Thoracic aorta (tissue), 2 donors: Measurements from ENCODE around the gene GALNT9. TPM values are rescaled to one million over a fixed set of nuclear protein-coding genes. Genes with fewer than 3 reads are reported as not detected.

Source experiments
- ATAC-seq: fragments of 150-250 bp; one replicate; pipeline ENCODE4 v1.8.0; 2017; ENCODE audit warnings: low read depth; ENCODE audit not compliant: insufficient number of reproducible peaks, low FRiP score
- DNase-seq: peaks from one replicate; pipeline ENCODE4 v3.0.0-alpha.2; 2020; ENCODE audit warnings: low spot score
- H3K27ac ChIP-seq, 2 donors: fragments of 200-600 bp; sonication (generic); 1 replicate in 1 of 2; 2 replicates in 1 of 2; pipeline ENCODE4 v1.5.1; 2016; ENCODE audit warnings: mild to moderate bottlenecking in 2 of 2, moderate library complexity in 2 of 2
- H3K27me3 ChIP-seq: fragments of 200-600 bp; sonication (generic); replicated peaks from 2 replicates; pipeline ENCODE4 v1.6.0; 2016; ENCODE audit warnings: mild to moderate bottlenecking; ENCODE audit not compliant: insufficient read depth
- H3K36me3 ChIP-seq: fragments of 200-600 bp; sonication (generic); one replicate; pipeline ENCODE4 v1.5.1; 2016
- H3K4me1 ChIP-seq, 2 donors: fragments of 200-600 bp; sonication (generic); 1 replicate in 1 of 2; 2 replicates in 1 of 2; pipeline versions ENCODE4 v1.5.1 to v1.6.0; 2016; ENCODE audit warnings: low read depth in 2 of 2, mild to moderate bottlenecking in 1 of 2; ENCODE audit not compliant: control insufficient read depth in 1 of 2
- H3K4me3 ChIP-seq: fragments of 200-600 bp; sonication (generic); 2 replicates; pipeline ENCODE4 v1.5.1; 2016; ENCODE audit warnings: mild to moderate bottlenecking
- H3K9me3 ChIP-seq: fragments of 200-600 bp; sonication (generic); 2 replicates; pipeline ENCODE4 v1.5.1; 2016
- total RNA-seq, 2 donors: library from RNA; depleted of rRNA; stranded (reverse); fragments of >200 nt; gene quantifications; one replicate each; pipeline versions ENCODE4 v1.1.0 to v1.2.3, GENCODE V29; 2016
- TF ChIP-seq, protein P1 (sequence below): fragments of 200-600 bp; sonication (generic); IDR thresholded peaks from one replicate; pipeline ENCODE4 v1.5.1; 2019; ENCODE audit warnings: antibody characterized with exemption

GALNT9 gene
- total RNA-seq, 2 donors from 2014 or later = 1.7 TPM; not detected in 1

DNA sequence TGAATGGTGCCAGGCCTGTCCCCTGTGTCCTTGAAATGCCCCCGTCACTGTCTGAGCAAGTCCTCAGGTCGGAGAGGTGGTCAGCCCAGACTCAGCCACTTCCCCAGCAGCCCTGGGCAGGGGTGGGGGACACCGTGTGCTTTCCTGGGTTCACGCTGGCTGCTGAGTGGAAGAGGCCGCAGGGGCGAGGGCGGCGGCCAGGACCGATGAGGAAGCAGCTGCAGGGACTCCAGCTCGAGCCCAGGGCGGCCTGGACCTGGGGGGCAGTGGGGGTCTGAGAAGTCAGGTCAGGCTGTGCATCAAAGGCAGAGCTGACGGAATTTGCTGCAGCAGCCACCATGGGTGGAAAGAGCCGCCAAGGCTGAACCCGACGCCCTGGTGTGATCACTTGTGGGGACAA, 156.8 kb downstream of the GALNT9 start:
- no peak overlapping the region for H3K27ac ChIP-seq
- TF ChIP-seq, protein P1, sequence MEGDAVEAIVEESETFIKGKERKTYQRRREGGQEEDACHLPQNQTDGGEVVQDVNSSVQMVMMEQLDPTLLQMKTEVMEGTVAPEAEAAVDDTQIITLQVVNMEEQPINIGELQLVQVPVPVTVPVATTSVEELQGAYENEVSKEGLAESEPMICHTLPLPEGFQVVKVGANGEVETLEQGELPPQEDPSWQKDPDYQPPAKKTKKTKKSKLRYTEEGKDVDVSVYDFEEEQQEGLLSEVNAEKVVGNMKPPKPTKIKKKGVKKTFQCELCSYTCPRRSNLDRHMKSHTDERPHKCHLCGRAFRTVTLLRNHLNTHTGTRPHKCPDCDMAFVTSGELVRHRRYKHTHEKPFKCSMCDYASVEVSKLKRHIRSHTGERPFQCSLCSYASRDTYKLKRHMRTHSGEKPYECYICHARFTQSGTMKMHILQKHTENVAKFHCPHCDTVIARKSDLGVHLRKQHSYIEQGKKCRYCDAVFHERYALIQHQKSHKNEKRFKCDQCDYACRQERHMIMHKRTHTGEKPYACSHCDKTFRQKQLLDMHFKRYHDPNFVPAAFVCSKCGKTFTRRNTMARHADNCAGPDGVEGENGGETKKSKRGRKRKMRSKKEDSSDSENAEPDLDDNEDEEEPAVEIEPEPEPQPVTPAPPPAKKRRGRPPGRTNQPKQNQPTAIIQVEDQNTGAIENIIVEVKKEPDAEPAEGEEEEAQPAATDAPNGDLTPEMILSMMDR = no peak
- ATAC-seq (no peak), DNase-seq (no peak)
- no peaks in the 10 kb centered on the region for H3K4me1 ChIP-seq
- no peaks in the 10 kb centered on the region for H3K27me3 ChIP-seq
- H3K9me3 ChIP-seq = no peaks in the 10 kb centered on the region
- no peaks in the 10 kb centered on the region for H3K36me3 ChIP-seq
- H3K4me3 ChIP-seq = no peak overlapping the region

DNA sequence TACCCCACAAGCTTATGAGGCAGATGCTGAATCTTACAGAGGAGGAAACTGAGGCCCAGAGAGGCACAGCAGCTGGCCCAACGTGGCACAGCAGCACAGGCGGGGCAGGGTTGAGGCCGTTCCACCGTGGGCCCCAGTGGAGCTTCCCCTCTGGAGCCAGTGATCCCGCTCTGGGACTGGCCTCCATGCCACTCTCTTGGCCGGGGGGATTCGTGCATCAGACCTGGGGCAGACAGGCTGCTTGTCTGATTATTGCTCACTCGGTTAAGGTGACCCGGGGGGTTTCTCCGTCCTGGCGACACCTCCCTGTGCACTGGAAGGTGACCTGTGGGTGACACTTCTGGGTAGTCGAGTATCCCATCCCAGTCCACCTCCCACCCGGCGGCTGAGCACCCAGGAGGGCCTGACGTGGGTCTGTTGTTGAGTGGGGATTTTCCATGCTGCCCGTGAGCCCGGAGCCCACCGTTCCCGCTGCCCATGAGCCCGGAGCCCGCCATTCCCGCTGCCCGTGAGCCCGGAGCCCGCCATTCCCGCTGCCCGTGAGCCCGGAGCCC, 157.3 kb downstream of the GALNT9 start:
- Histone ChIP-seq H3K4me1 (no peaks in the 10 kb centered on the region), H3K27ac (no peak overlapping the region), H3K27me3 (no peaks in the 10 kb centered on the region), H3K9me3 (no peaks in the 10 kb centered on the region), H3K4me3 (no peak overlapping the region), H3K36me3 (no peaks in the 10 kb centered on the region)
- no peak for DNase-seq
- ATAC-seq = no peak
- TF ChIP-seq, protein P1 = no peak

DNA sequence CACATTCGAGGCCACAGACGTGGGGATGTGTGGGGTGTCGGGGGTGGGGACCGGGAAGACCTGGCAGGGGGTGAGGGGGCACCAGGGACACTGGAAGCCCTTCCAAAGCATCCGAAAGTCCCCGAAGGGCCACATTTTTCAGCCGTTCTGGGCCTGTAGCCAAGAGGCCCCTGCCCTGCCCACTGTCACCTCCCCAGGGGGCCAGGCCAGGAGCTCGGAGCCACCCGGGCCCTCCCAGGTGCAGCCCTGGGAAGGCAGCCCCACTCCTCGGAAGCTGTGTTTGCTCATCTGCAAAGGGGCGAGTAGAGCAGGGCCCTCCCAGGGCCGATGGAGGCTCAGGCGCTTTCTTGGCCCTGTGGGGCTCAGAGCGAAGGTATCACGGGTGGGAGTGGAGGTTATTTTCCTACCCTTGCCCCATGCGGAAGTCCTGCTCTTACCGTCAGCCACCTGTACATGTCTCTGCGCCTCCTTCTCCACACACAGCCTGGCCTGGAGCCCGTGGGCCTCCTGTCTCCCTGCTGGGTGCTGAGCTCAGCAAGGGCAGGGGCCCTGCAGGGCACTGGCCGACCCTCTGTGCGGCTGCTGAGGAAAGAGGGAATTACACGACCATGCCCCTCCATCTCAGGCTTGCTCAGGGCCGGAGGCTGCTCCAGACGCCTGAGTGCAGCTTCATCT, 158.0 kb downstream of the GALNT9 start:
- H3K4me3 ChIP-seq = no peak overlapping the region
- TF ChIP-seq, protein P1 = no peak
- no peaks in the 10 kb centered on the region for H3K9me3 ChIP-seq
- DNase-seq (no peak), ATAC-seq (no peak)
- no peaks in the 10 kb centered on the region for H3K36me3 ChIP-seq
- no peaks in the 10 kb centered on the region for H3K4me1 ChIP-seq
- no peak overlapping the region for H3K27ac ChIP-seq
- no peaks in the 10 kb centered on the region for H3K27me3 ChIP-seq

DNA sequence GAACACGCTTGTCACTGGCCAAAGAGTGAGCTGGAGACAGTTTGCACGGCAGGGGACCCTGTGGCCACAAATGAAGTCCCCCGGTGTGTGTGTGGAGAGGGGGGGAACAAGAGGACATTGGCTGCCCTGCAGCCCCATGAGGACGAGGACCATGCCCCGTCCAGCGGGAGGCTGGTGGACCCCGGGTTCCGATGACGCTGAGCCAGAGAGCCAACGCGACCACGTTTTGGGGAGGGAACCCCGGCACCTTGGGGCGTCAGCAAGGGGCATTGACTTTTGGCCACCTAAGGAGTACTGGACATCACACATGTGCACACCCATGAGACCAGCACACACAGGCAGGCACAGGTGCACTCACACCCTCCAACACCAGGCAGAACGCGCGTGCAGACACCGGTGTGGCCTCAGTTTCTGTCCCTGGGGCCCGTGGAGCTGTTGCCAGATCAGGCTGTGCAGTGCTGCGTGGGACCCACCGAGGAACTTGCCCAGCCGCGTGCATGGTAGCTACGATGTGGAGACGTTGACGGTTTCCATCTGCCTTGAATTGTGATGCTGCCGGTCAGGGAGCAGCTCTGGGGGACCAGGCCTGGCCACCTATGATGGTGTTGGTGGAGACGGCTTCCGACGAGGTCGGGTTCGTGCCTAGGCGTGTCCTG, 158.6 kb downstream of the GALNT9 start:
- Histone ChIP-seq H3K27ac (no peak overlapping the region), H3K9me3 (no peaks in the 10 kb centered on the region), H3K4me3 (no peak overlapping the region), H3K4me1 (no peaks in the 10 kb centered on the region), H3K36me3 (no peaks in the 10 kb centered on the region), H3K27me3 (no peaks in the 10 kb centered on the region)
- ATAC-seq (no peak), DNase-seq (no peak)
- TF ChIP-seq, protein P1 = no peak

DNA sequence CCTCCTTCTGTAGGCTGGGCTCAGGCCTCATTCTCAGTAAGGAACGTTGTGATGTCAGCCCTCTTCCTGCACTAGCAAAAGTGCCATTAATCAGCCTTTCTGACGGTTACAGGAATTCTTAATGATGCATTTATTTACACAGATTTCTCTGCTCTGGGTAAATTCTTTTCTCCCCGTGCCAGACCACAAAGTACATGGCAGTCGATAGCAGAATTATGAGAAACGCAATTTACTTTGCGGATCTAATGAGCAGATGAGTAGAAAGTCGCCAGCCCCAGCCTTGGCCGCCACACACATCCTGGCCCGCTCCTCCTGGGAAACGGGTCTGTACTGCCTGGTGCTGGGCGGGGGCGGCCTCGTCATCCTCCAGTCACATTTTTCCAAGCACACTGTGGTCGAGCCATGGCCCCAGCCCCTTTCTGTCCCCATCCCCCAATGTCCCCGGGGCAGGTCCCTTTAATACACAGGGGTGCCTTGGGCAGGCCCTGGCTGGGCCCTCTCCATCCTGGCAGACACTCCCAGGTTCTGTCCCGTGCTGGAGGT, 159.2 kb downstream of the GALNT9 start:
- Histone ChIP-seq H3K4me3 (no peak overlapping the region), H3K4me1 (no peaks in the 10 kb centered on the region), H3K27me3 (no peaks in the 10 kb centered on the region), H3K27ac (no peak overlapping the region), H3K36me3 (no peaks in the 10 kb centered on the region), H3K9me3 (no peaks in the 10 kb centered on the region)
- no peak for DNase-seq
- no peak for ATAC-seq
- TF ChIP-seq, protein P1 = no peak
